Activated T-cell treated with anti-CD3 and anti-CD28 coated beads, Interleukin-2, amount 50 U/mL, for 24 hours (primary cell): ENCODE data around the gene FER1L5.

Experiments
- DNase-seq: peaks from one replicate; pipeline ENCODE4 v3.0.0-alpha.2; 2020
- H3K27ac Mint-ChIP-seq: 2 replicates; pipeline ENCODE4 v1.8.0; 2020; ENCODE audit warnings: mild to moderate bottlenecking, mixed read lengths
- H3K27me3 Mint-ChIP-seq: 2 replicates; pipeline ENCODE4 v1.8.0; 2020; ENCODE audit warnings: mixed read lengths
- H3K36me3 Mint-ChIP-seq: 2 replicates; pipeline ENCODE4 v1.8.0; 2020; ENCODE audit warnings: low read depth, mixed read lengths
- H3K4me1 Mint-ChIP-seq: 2 replicates; pipeline ENCODE4 v1.8.0; 2020; ENCODE audit warnings: low read depth, mixed read lengths
- H3K4me3 Mint-ChIP-seq: 2 replicates; pipeline ENCODE4 v1.8.0; 2020; ENCODE audit warnings: mild to moderate bottlenecking, moderate library complexity, mixed read lengths
- H3K9me3 Mint-ChIP-seq: 2 replicates; pipeline ENCODE4 v1.8.0; 2020; ENCODE audit warnings: mixed read lengths

Gene FER1L5

DNA sequence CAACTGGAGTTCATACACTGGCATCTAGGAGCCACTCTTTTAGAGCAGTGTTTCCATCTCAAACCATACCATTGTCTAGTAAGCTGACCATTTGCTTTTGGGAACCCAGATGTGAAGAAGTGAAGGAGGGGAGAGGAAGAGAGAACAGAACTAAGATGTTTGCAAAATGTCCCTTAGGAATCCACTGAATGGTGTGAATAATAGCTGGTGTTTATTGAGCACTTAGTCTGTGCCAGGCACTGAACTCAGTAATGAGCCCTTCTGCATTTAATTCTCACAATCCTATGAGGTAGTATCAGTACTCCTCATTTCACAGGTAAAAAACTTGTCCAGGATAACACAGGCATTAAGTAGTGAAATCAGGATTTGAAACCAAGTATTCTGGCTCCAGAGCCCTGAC, 73.8 kb downstream of the FER1L5 start:
- H3K4me1 Mint-ChIP-seq: no peaks in the 10 kb centered on the region
- H3K27ac Mint-ChIP-seq: no peak overlapping the region
- no peaks in the 10 kb centered on the region for H3K9me3 Mint-ChIP-seq
- H3K36me3 Mint-ChIP-seq: peaks cover 29% of the 10 kb centered on the region
- DNase-seq: no peak
- H3K4me3 Mint-ChIP-seq: no peak overlapping the region
- H3K27me3 Mint-ChIP-seq: no peaks in the 10 kb centered on the region

DNA sequence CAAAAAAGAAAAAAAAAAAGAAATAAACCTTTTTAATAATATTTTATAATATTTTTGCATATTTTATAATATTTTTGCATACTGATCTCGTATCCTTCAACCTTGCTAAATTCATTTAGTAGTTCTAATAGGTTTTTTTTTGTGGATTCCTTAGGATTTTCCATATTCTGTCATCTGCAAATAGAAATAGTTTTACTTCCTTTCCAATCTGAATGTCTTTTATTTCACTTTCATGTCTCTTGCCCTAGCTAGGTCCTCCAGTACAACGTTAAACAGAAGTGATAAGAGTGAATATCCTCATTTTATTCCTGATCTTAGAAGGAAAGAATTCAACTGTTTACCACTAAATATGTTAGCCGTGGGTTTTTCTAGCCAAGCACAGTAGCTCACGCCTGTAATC, 83.6 kb downstream of the FER1L5 start:
- Mint-ChIP-seq H3K27me3 (no peaks in the 10 kb centered on the region), H3K4me3 (no peak overlapping the region), H3K27ac (no peak overlapping the region), H3K4me1 (no peaks in the 10 kb centered on the region), H3K36me3 (peaks cover 56% of the 10 kb centered on the region), H3K9me3 (no peaks in the 10 kb centered on the region)
- DNase-seq: no peak

DNA sequence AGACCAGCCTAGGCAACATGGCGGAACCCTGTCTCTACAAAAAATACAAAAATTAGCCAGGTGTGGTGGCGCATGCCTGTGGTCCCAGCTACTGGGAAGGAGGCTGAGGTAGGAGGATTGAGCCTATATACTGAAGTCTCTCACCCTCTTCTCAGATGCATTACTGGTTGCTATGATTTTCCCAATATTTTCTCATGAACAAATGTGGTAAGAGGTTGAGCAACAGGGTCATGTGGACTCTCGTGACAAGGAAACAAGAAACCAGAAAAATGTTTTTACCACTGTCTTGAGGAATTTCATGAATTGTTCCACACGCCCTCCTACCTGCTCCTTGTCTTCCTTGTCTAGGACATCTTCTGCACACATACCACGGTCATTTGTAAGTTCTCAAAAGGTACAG, 84.9 kb downstream of the FER1L5 start:
- no peak overlapping the region for H3K27ac Mint-ChIP-seq
- H3K9me3 Mint-ChIP-seq: no peaks in the 10 kb centered on the region
- H3K4me3 Mint-ChIP-seq: no peak overlapping the region
- no peak for DNase-seq
- no peaks in the 10 kb centered on the region for H3K4me1 Mint-ChIP-seq
- no peaks in the 10 kb centered on the region for H3K27me3 Mint-ChIP-seq
- H3K36me3 Mint-ChIP-seq: peaks cover 61% of the 10 kb centered on the region

DNA sequence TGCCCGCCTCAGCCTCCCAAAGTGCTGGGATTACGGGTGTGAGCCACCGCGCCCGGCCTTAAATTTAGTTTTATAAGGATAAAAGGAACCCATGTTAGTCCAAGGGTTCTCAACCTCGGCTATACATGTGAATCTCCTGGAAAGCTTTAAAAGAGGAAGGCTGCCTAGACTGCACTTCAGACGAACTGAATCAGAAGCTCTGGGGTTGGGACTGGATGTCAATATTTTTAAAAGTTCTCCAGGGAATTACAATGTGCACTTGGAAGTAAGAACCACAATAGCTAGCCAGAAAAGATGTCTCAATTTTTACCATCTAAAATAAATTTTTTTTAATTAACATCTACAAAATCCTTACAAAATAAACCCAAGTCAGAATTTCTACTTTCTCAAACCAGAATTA, 87.2 kb downstream of the FER1L5 start:
- Mint-ChIP-seq H3K27me3 (no peaks in the 10 kb centered on the region), H3K27ac (no peak overlapping the region), H3K4me1 (no peaks in the 10 kb centered on the region), H3K36me3 (peaks cover 68% of the 10 kb centered on the region), H3K4me3 (no peak overlapping the region), H3K9me3 (no peaks in the 10 kb centered on the region)
- DNase-seq: no peak

DNA sequence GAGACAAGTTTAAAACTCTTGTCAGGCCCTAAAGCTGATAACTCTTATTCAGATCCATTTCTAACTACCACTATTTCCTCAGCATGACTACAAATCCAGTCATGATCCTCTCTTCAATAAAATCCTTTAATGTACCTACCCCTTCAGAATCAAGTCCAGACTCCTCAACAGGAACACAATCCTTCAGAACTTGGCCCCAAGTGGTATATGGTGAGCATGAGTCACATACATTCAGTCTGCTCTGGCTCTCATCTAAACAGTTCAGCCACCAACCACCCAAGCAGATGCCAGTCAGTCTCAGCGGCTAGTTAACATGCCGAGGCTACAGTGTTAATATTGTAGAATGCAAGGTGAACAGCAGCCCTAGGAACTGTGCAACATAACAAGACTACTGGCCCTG, 87.6 kb downstream of the FER1L5 start:
- no peaks in the 10 kb centered on the region for H3K9me3 Mint-ChIP-seq
- H3K4me3 Mint-ChIP-seq: no peak overlapping the region
- peaks cover 73% of the 10 kb centered on the region for H3K36me3 Mint-ChIP-seq
- H3K4me1 Mint-ChIP-seq: peaks cover 4% of the 10 kb centered on the region
- H3K27ac Mint-ChIP-seq: no peak overlapping the region
- no peaks in the 10 kb centered on the region for H3K27me3 Mint-ChIP-seq
- DNase-seq: no peak

DNA sequence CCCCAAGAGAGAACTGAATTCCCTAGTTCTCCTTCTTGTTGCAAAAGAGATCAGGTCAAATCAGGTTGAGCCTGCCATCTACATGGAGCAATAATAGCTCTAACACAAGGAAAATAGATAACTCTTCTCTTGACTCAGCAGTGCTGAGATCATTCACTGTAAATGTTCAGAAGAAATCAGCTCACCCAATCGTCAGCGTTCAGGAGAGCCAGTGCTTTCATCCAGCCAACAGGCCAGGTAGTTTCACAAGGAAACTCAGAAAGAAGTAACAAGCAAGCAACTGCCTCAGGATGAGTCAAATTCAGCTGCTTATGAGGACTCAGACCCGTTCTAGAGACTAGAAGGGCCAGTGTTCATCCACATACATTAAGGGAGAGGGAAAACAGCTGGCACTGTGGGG, 91.4 kb downstream of the FER1L5 start:
- no peaks in the 10 kb centered on the region for H3K27me3 Mint-ChIP-seq

DNA sequence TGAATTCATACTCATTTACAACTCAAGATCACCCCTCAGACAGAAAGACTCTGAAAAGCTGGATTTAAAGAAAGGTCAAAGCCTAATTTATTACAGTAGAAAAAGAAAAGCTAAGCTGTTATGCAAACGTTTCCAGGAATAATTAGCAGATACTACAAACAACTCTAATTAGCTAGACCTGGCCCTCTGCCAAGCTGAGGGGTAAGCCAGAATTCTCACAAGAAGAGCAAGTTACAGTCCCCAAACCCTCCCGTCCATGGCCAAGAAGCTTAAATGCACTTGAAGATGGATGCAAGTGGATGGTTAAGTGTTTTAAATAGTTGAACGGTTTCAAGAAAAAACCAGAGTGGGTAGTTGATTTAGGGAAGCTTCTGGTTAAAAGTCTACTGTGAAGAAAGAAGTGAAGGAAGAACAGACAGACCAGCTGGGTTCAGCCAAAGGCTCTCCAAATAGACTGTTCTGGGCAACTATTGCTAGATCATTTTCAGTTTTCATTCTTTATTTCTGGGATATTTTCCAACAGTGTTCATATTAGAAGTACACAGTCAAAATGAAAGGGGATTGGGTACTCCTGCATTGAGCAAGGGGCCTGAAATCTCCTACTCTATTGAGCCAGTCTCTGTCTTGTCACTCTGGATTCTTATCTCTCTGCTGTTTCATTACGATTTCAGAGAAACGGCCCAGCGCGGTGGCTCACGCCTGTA, 92.5 kb downstream of the FER1L5 start:
- Mint-ChIP-seq H3K27me3 (no peaks in the 10 kb centered on the region), H3K4me1 (peaks cover 34% of the 10 kb centered on the region), H3K9me3 (no peaks in the 10 kb centered on the region), H3K4me3 (no peak overlapping the region), H3K36me3 (peaks cover 68% of the 10 kb centered on the region), H3K27ac (peak overlapping the region; percentile 60)
- no peak for DNase-seq

More for the DNA sequence above, 91.4 kb downstream of the FER1L5 start:
- H3K4me1 Mint-ChIP-seq: peaks cover 24% of the 10 kb centered on the region
- H3K27ac Mint-ChIP-seq: no peak overlapping the region
- no peak for DNase-seq
- H3K9me3 Mint-ChIP-seq: no peaks in the 10 kb centered on the region
- no peak overlapping the region for H3K4me3 Mint-ChIP-seq
- peaks cover 72% of the 10 kb centered on the region for H3K36me3 Mint-ChIP-seq

DNA sequence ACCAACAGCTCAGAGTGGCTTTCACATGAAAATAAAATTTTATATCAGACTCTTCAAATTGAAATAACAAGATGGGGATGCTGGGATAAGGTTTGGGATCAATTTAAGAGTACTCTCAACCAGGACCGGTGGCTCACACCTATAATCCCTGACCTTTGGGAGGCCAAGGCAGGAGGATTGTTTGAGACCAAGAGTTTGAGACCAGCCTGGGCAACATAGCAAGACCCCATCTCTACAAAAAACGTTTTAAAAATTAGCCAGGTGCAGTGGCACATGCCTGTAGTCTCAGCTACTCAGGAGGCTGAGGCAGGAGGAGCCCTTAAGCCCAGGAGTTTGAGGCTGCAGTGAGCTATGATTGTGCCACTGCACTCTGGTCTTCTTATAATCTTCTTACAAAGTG, 94.7 kb downstream of the FER1L5 start:
- no peak overlapping the region for H3K27ac Mint-ChIP-seq

DNA sequence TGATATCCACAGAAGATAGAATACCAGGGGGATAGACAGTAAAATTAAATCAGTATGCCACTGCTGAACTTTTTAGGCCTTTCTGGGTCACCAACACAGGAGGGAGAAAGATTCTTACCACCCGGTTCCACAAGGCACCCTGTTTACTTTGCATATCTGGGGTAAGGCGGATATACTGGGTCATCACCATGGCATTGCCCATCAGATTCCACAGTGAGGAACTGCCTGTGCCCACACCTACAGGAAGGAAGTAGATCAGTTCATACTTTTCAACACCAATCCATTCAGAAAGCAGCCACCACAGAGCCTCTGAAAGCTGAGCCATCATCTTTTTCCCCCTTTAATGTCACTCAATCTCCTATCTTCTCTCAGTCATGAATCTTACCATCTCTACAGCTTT, 95.3 kb downstream of the FER1L5 start:
- peak overlapping the region; percentile 17 for H3K4me3 Mint-ChIP-seq
- H3K4me1 Mint-ChIP-seq: peaks cover 42% of the 10 kb centered on the region
- no peaks in the 10 kb centered on the region for H3K27me3 Mint-ChIP-seq
- DNase-seq: no peak
- peaks cover 51% of the 10 kb centered on the region for H3K36me3 Mint-ChIP-seq
- no peak overlapping the region for H3K27ac Mint-ChIP-seq
- H3K9me3 Mint-ChIP-seq: no peaks in the 10 kb centered on the region

More for the DNA sequence above, 94.7 kb downstream of the FER1L5 start:
- peaks cover 40% of the 10 kb centered on the region for H3K4me1 Mint-ChIP-seq
- no peaks in the 10 kb centered on the region for H3K9me3 Mint-ChIP-seq
- no peaks in the 10 kb centered on the region for H3K27me3 Mint-ChIP-seq
- H3K36me3 Mint-ChIP-seq: peaks cover 53% of the 10 kb centered on the region
- DNase-seq: no peak
- H3K4me3 Mint-ChIP-seq: no peak overlapping the region

DNA sequence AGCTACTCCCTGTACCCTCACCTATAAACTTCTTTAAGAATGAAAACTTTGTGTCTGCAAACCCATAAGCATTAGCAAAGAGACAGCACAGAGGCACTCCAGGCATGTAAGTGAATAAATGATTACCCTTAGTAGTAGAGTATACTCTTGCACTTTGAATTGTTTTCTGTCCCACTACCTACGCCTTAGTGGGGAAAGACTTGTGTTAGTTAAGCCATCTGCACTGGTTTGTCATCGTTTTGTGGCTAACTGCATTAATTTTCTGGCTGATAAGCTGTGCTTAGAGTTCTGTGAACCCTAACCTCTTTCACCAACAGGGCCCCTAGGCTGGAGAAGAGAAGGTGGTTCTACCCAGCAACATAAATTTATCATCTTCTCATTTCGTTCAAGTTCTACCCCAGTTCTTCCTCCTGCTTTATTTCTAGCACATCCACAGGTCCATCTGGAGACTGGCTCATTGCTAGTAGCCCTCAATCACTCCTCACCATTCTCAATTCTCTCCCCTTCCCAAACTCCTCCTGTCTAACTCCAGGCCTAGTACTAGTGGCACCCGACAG, 96.6 kb downstream of the FER1L5 start:
- no peaks in the 10 kb centered on the region for H3K27me3 Mint-ChIP-seq
- H3K36me3 Mint-ChIP-seq: peaks cover 38% of the 10 kb centered on the region
- peak overlapping the region; percentile 92 for H3K27ac Mint-ChIP-seq
- peaks cover 43% of the 10 kb centered on the region for H3K4me1 Mint-ChIP-seq
- no peak for DNase-seq
- H3K4me3 Mint-ChIP-seq: peak overlapping the region; percentile 94
- H3K9me3 Mint-ChIP-seq: no peaks in the 10 kb centered on the region

DNA sequence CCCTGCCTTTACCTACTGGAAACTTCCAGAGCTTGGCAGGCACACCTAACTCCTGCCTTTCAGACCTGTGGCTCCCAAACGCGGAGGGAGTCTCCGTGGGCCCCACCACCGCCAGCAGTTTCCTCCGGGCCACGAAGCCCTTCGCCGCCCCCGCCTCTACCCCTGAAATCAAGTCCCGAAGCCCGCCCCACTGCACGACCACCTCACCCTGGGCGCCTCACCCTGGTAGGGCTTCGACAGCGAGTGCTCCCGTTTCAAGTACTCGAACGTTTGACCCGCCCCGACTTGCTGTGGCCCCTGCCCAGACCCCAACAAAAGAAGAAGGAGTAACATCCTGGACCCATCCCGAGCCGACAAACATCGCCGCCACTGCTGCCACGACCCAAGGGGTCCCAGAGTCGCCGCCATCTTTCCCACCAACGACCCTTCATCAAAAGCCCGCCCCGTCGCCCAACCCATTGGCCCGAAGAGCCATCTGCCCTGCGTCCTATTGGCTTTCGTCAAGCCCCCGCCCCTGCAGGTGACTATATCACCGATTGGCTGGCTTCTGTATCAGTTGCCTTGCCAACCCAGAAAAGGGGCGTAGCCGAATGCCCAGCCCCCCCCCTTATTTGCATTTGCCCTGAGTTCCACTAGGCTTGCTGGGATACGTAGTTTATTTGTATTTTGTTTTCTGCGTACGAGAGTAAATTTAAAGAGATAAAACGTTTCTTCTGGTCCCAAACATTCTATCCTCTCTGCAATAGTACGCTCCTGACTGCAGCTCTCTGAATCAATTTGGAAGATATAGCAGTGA, 97.3 kb downstream of the FER1L5 start, which contains the start of gene LMAN2L:
TSS of gene LMAN2L (minus strand) at position 432 of the 796 bp plus-strand sequence. CDS start at position 408, 24 bp downstream.
- Mint-ChIP-seq H3K4me3 (peak within 1 kb of the TSS; percentile 94), H3K4me1 (peaks cover 43% of the 10 kb centered on the region), H3K36me3 (peaks cover 31% of the 10 kb centered on the region), H3K9me3 (no peaks in the 10 kb centered on the region), H3K27me3 (no peaks in the 10 kb centered on the region), H3K27ac (peak within 1 kb of the TSS; percentile 92)
- peak; percentile 92 for DNase-seq

DNA sequence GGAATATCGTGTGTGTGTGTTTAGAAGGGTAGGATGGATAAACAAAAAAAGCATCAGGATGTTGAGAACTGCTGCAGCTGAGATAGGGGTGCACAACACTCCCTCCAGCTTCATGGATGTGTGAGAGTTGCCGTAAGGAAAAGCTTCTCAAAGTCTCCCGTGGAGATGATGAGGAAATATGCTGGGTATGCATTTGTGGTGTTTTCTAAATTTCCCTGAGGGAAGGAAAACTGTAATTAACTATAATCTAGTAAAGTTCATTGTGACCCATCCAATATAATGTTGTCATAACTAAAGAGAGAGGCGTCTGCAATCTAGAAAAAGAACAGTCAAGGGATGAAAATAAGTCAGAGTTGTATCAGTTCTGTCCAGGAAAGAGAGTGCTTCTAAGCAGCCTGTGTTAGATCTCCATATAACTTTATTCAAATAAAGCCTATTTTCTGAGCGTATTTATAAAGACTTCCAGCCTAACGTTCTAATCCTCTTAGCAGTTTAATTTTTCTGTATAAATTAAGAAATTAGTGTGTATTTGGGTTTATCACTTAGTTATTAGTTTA, 104.6 kb downstream of the FER1L5 start:
- H3K9me3 Mint-ChIP-seq: no peaks in the 10 kb centered on the region
- H3K27ac Mint-ChIP-seq: no peak overlapping the region
- H3K36me3 Mint-ChIP-seq: no peaks in the 10 kb centered on the region
- no peaks in the 10 kb centered on the region for H3K27me3 Mint-ChIP-seq
- H3K4me1 Mint-ChIP-seq: peaks cover 6% of the 10 kb centered on the region
- no peak for DNase-seq
- no peak overlapping the region for H3K4me3 Mint-ChIP-seq

DNA sequence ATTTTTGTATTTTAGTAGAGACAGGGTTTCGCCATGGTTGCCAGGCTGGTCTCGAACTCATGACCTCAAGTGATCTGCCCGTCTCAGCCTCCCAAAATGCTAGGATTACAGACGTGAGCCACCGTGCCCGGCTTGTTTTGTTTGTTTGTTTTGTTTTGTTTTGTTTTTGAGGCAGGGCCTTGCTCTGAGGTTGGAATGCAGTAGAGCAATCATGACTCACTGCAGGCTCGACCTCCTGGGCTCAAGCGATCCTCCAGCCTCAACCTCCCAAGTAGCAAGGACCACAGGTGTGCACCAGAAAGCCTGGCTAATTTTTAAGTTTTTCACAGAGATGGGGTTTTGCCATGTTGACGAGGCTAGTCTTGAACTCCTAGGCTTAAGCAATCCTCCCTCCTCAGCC, 109.2 kb downstream of the FER1L5 start:
- H3K4me1 Mint-ChIP-seq: peaks cover 3% of the 10 kb centered on the region
- H3K4me3 Mint-ChIP-seq: no peak overlapping the region
- no peaks in the 10 kb centered on the region for H3K36me3 Mint-ChIP-seq
- no peaks in the 10 kb centered on the region for H3K27me3 Mint-ChIP-seq
- DNase-seq: no peak
- H3K9me3 Mint-ChIP-seq: no peaks in the 10 kb centered on the region
- H3K27ac Mint-ChIP-seq: no peak overlapping the region

DNA sequence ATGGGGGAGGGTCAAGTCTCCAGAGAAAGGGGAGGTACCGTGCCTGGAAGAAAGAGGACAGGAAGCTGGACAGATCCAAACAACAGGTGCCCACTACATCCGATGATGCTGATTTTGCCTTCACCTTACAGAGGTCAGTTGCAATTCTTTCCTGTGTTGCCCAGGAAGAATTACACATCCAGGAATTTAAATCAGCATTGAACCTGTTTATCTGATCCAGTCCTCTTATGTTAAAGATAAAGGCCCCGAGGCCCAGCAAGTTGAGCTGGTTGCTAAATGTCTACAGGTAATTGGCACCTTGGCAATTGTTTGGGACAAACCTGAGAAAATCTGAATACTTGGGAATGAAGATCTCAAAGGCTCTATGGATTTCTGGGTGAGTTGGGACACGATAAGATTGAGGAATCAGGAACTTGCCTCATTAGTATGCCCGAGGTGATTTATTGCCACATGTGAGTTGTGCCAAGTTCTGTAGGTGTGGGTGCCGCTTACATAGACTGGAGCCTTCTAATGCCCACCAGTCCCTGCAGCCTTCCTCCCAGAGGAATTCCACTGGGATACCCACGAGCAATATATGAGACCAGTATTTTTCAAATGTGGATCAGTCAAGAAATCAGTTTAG, 111.2 kb downstream of the FER1L5 start:
- H3K9me3 Mint-ChIP-seq: no peaks in the 10 kb centered on the region
- H3K27ac Mint-ChIP-seq: no peak overlapping the region
- no peak for DNase-seq
- no peaks in the 10 kb centered on the region for H3K4me1 Mint-ChIP-seq
- no peaks in the 10 kb centered on the region for H3K36me3 Mint-ChIP-seq
- no peaks in the 10 kb centered on the region for H3K27me3 Mint-ChIP-seq
- no peak overlapping the region for H3K4me3 Mint-ChIP-seq
